Upper lobe of right lung (tissue), 1 donor: Measurements from ENCODE around the gene CAMKK1. TPM values are rescaled to one million over a fixed set of nuclear protein-coding genes. Genes with fewer than 3 reads are reported as not detected.

ENCODE experiments used
- ATAC-seq: fragments of 200-7000 bp; cut with Tn5 transposase; one replicate; pipeline ENCODE4 v1.9.1; 2020; ENCODE audit warnings: mild to moderate bottlenecking, moderate library complexity
- DNase-seq: peaks from one replicate; pipeline ENCODE4 v3.0.0-alpha.2; 2020
- H3K27ac ChIP-seq: fragments of 200-600 bp; one replicate; pipeline ENCODE4 v1.8.0; 2022
- H3K27me3 ChIP-seq: fragments of 200-600 bp; one replicate; pipeline ENCODE4 v1.8.0; 2022; ENCODE audit warnings: mild to moderate bottlenecking
- H3K36me3 ChIP-seq: fragments of 200-600 bp; one replicate; pipeline ENCODE4 v1.8.0; 2022
- H3K4me1 ChIP-seq: fragments of 200-600 bp; one replicate; pipeline ENCODE4 v1.8.0; 2022
- H3K4me3 ChIP-seq: fragments of 200-600 bp; one replicate; pipeline ENCODE4 v1.8.0; 2022; ENCODE audit warnings: mild to moderate bottlenecking
- H3K9me3 ChIP-seq: fragments of 200-600 bp; one replicate; pipeline ENCODE4 v1.8.0; 2022
- CTCF ChIP-seq: fragments of 200-600 bp; IDR thresholded peaks from one replicate; pipeline ENCODE4 v1.8.0; 2022; ENCODE audit warnings: antibody characterized with exemption
- intact Hi-C: fragments of 100-400 bp; cut with DNase I; formaldehyde crosslinking; loops from one replicate; pipeline ENCODE4 v1.11.0; 2022
- total RNA-seq: library from RNA; stranded (reverse); fragmentation: NEBNext Ultra II Directional; extraction: Animal tissue kit (Norgen Biotek cat#: 25700); gene quantifications from one replicate; pipeline ENCODE4 v1.2.1, GENCODE V29; 2021
- donor health status: DM: no; HTN: yes; CAD: no; lungs with severe emphysema.

CAMKK1 gene
- total RNA-seq, 1 donor from 2014 or later, result 10.1 TPM

- Histone ChIP-seq H3K4me1 (no peaks in the 10 kb centered on the region), H3K9me3 (no peaks in the 10 kb centered on the region), H3K27me3 (no peaks in the 10 kb centered on the region), H3K27ac (no peak overlapping the region), H3K4me3 (no peak overlapping the region), H3K36me3 (no peaks in the 10 kb centered on the region)
- TF ChIP-seq CTCF, result no peak
- ATAC-seq (no peak), DNase-seq (no peak)
- intact Hi-C loops, result no loop called here
These were observed 12.2 kb upstream of the CAMKK1 start for GRCh38 chr17:3905017-3905520.

- no peak for TF ChIP-seq CTCF
- intact Hi-C loops, result no loop called here
- Histone ChIP-seq H3K9me3 (no peaks in the 10 kb centered on the region), H3K4me3 (no peak overlapping the region), H3K27ac (no peak overlapping the region), H3K36me3 (no peaks in the 10 kb centered on the region), H3K4me1 (no peaks in the 10 kb centered on the region), H3K27me3 (no peaks in the 10 kb centered on the region)
- ATAC-seq (no peak), DNase-seq (no peak)
These were observed 11.6 kb upstream of the CAMKK1 start for GRCh38 chr17:3904501-3904900.

- Histone ChIP-seq H3K36me3 (no peaks in the 10 kb centered on the region), H3K27ac (no peak overlapping the region), H3K4me3 (no peak overlapping the region), H3K4me1 (no peaks in the 10 kb centered on the region), H3K27me3 (no peaks in the 10 kb centered on the region), H3K9me3 (no peaks in the 10 kb centered on the region)
- intact Hi-C loops, result no loop called here
- TF ChIP-seq CTCF, result no peak
- DNase-seq, result no peak
- no peak for ATAC-seq
These were observed 11.0 kb upstream of the CAMKK1 start for GRCh38 chr17:3903881-3904290.

GRCh38 chr17:3903051-3903825, 10.4 kb upstream of the CAMKK1 start:
- no peaks in the 10 kb centered on the region for H3K27me3 ChIP-seq

GRCh38 chr17:3900646-3901045, 7.8 kb upstream of the CAMKK1 start:
- Histone ChIP-seq H3K4me3 (no peak overlapping the region), H3K9me3 (no peaks in the 10 kb centered on the region), H3K27ac (no peak overlapping the region), H3K36me3 (no peaks in the 10 kb centered on the region), H3K4me1 (peaks cover 7% of the 10 kb centered on the region), H3K27me3 (no peaks in the 10 kb centered on the region)
- DNase-seq (no peak), ATAC-seq (no peak)
- no peak for TF ChIP-seq CTCF
- intact Hi-C loops, result no loop called here

More at GRCh38 chr17:3903051-3903825, 10.4 kb upstream of the CAMKK1 start:
- ATAC-seq (no peak), DNase-seq (no peak)
- no peaks in the 10 kb centered on the region for H3K4me1 ChIP-seq
- H3K36me3 ChIP-seq, result no peaks in the 10 kb centered on the region
- intact Hi-C loops, result no loop called here
- no peak overlapping the region for H3K27ac ChIP-seq
- H3K9me3 ChIP-seq, result no peaks in the 10 kb centered on the region
- H3K4me3 ChIP-seq, result no peak overlapping the region
- no peak for TF ChIP-seq CTCF
